Peyer's patch (tissue), 4 donors: ENCODE data around the gene HNRNPR. TPM values are rescaled to one million over a fixed set of nuclear protein-coding genes. Genes with fewer than 3 reads are reported as not detected.

ENCODE experiments used
- DNase-seq, 3 donors: peaks; one replicate each; pipeline ENCODE4 v3.0.0-alpha.2; 2017 to 2019
- H3K27ac ChIP-seq, 4 donors: fragments of 200-600 bp; sonication (generic); one replicate each; pipeline ENCODE4 v1.5.1; 2016 to 2019
- H3K27me3 ChIP-seq, 2 donors: fragments of 200-600 bp; sonication (generic); one replicate each; pipeline ENCODE4 v1.5.1; 2019
- H3K36me3 ChIP-seq, 3 donors: fragments of 200-600 bp; sonication (generic); one replicate each; pipeline ENCODE4 v1.5.1; 2016 to 2019
- H3K4me1 ChIP-seq, 4 donors: fragments of 200-600 bp; sonication (generic); one replicate each; pipeline ENCODE4 v1.5.1; 2016 to 2019
- H3K4me3 ChIP-seq, 4 donors: fragments of 200-600 bp; sonication (generic); 1 replicate in 3 of 4; 2 replicates in 1 of 4; pipeline ENCODE4 v1.5.1; 2016 to 2019; ENCODE audit warnings: mild to moderate bottlenecking in 1 of 4
- H3K9me3 ChIP-seq, 4 donors: fragments of 200-600 bp; sonication (generic); one replicate each; pipeline ENCODE4 v1.5.1; 2016 to 2019; ENCODE audit warnings: mild to moderate bottlenecking in 1 of 4
- POLR2A ChIP-seq, 2 donors: fragments of 450-650 bp; IDR thresholded peaks; one replicate each; pipeline ENCODE4 v1.5.1; 2017; ENCODE audit warnings: antibody characterized with exemption in 2 of 2, mild to moderate bottlenecking in 2 of 2, moderate library complexity in 2 of 2
- total RNA-seq, 4 donors: library from RNA; depleted of rRNA; stranded (reverse); fragments of >200 nt; gene quantifications; one replicate each; pipeline ENCODE4 v1.1.0, GENCODE V29; 2016
- TF ChIP-seq, protein P1 (sequence below), 6 experiments: fragments of 450-650 bp in 4 of 6; fragments of 200-600 bp in 2 of 6; sonication (generic) in 1 of 6; IDR thresholded peaks; one replicate each; pipeline ENCODE4 v1.5.1; 2017 to 2019; ENCODE audit warnings: antibody characterized with exemption in 6 of 6, mild to moderate bottlenecking in 3 of 6, moderate library complexity in 1 of 6

The HNRNPR gene
- total RNA-seq, 4 donors from 2014 or later, result 39.4 to 122 (median 54.8) TPM

DNA sequence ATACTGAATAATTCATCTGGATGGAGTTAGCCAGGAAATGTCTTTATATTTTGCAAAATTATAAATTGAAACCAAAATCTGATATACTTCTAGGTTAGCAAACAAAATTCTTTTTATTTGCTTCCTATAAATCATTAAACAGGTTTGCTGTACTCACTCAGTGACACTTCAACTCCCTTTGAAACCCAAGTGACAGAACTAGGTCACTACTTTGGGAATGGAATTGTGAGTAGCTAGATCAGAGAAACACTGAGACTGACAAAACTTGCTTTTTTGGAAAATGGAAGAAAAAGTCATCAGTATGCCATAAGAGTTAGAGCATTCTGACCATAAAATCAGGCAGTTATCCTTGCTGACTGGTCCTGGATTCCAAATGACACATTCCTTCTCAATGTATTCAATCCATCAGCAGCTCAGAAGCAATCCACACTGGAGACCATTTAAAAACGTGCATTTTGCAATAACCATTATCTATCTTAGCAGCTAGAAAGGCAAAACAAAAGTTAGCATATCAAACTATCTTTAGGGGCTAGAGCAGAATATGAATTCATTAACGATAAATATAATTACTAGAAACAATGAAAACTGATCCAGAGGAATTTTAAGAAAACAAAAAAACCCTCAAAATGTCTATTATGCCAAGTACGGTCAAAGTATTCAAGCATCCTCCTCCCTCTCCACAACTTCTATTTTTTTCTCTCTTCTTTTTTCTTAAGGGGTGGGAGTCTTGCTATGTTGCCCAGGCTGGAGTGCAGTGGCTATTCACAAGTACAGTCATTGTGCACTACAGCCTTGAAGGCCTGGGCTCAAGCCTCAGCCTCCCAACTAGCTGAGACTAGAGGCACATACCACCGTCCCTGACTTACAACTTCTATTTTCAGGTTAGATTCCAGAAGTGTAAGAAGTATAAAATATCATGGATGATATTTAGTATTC is 60.1 kb downstream of the HNRNPR start:
- peaks cover 0 to 15% (median 0%) of the 10 kb centered on the region in 3 donors for H3K36me3 ChIP-seq
- H3K4me1 ChIP-seq, result no peaks in the 10 kb centered on the region
- H3K27me3 ChIP-seq, result no peaks in the 10 kb centered on the region
- DNase-seq, result no peak
- H3K9me3 ChIP-seq, result no peaks in the 10 kb centered on the region
- H3K4me3 ChIP-seq, result no peak overlapping the region
- TF ChIP-seq POLR2A (IDR thresholded peaks at IDR 0.05), result no peak
- TF ChIP-seq, protein P1, sequence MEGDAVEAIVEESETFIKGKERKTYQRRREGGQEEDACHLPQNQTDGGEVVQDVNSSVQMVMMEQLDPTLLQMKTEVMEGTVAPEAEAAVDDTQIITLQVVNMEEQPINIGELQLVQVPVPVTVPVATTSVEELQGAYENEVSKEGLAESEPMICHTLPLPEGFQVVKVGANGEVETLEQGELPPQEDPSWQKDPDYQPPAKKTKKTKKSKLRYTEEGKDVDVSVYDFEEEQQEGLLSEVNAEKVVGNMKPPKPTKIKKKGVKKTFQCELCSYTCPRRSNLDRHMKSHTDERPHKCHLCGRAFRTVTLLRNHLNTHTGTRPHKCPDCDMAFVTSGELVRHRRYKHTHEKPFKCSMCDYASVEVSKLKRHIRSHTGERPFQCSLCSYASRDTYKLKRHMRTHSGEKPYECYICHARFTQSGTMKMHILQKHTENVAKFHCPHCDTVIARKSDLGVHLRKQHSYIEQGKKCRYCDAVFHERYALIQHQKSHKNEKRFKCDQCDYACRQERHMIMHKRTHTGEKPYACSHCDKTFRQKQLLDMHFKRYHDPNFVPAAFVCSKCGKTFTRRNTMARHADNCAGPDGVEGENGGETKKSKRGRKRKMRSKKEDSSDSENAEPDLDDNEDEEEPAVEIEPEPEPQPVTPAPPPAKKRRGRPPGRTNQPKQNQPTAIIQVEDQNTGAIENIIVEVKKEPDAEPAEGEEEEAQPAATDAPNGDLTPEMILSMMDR (IDR thresholded peaks at IDR 0.05), result no peak
- H3K27ac ChIP-seq, result no peak overlapping the region

DNA sequence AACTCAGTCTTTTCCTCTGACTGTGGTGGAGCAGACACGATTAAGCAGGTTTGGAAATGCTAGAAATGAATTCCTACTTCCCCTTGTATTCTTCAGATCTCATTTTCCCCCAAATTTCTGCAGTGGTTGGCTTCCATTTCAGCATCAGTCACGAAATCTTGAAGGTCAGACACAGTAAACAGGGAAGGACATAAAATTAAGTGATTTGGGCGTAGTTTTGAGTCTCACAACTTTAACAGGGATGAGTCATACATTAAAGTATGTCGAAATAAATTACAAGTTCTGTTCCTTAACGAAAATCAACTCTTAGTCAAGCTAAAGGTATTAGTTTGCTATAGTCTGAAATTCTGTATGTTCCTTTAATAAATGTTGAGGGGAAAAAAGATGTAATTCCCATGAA is 61.1 kb downstream of the HNRNPR start:
- Histone ChIP-seq H3K4me1 (no peaks in the 10 kb centered on the region), H3K36me3 (peaks cover 0 to 15% (median 0%) of the 10 kb centered on the region in 3 donors), H3K9me3 (no peaks in the 10 kb centered on the region), H3K27ac (no peak overlapping the region), H3K27me3 (no peaks in the 10 kb centered on the region), H3K4me3 (no peak overlapping the region)
- no peak for TF ChIP-seq POLR2A (IDR thresholded peaks at IDR 0.05)
- TF ChIP-seq, protein P1 (IDR thresholded peaks at IDR 0.05), result no peak
- DNase-seq, result no peak

DNA sequence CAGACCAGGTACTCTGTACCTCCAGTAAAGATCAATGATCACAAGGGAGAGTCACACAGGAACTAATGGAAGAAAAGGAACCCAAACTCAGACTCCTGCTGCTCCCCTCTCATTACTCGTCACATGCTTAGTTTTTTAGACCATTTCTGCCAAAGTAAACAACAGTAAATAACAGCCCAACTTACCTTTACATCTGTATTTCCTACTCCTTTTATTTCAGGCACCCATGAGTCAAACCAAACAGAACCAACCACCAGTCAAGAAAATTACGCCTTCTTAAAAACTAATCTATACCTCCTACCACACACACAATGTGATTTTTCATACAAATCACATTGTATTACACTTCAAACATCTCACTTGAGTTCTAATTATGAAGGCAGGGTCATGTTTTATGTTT is 65.4 kb downstream of the HNRNPR start:
- no peaks in the 10 kb centered on the region for H3K4me1 ChIP-seq
- no peak for DNase-seq
- no peak overlapping the region for H3K4me3 ChIP-seq
- no peaks in the 10 kb centered on the region for H3K27me3 ChIP-seq
- TF ChIP-seq, protein P1 (IDR thresholded peaks at IDR 0.05), result no peak
- TF ChIP-seq POLR2A (IDR thresholded peaks at IDR 0.05), result no peak
- H3K9me3 ChIP-seq, result no peaks in the 10 kb centered on the region
- no peak overlapping the region for H3K27ac ChIP-seq
- H3K36me3 ChIP-seq, result peaks cover 0 to 15% (median 0%) of the 10 kb centered on the region in 3 donors

DNA sequence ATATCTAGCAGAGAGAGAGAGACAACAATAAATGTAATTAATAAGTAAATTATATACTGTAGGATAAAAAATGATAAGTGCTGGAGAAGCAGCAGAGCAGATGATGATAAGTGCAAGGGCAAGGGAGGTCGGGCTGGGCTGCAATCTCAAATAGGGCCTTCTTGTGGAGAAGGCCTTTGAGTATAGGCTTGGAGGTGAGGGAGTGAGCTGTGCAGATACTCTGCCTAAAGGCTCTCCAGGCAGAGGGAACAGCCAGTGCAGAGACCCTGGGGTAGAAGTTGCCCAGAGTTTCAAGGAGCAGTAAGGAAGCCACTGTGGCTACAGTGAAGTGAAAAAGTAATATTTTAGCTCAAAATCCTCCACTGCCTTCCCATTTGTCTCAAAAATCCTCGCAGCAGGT is 67.6 kb downstream of the HNRNPR start:
- H3K36me3 ChIP-seq, result peaks cover 0 to 3% (median 0%) of the 10 kb centered on the region in 3 donors

DNA sequence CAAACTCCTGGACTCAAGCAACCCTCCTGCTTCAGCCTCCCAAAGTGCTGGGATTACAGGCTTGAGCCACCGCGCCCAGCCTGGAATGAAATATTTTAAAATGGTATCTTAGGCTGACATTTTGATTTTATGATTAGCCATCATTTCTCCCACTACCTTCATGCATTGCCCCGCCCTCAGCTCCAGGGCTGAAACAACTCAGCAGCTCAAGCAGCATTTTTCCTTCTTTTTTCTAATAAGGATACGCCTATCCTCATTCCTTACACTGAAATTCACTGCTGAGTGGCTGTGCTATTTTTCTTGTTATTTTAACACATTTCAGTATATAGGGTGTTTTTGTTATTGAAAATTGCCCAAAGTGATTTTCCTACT is 70.0 kb downstream of the HNRNPR start:
- no peaks in the 10 kb centered on the region for H3K36me3 ChIP-seq
- no peaks in the 10 kb centered on the region for H3K9me3 ChIP-seq
- H3K27me3 ChIP-seq, result no peaks in the 10 kb centered on the region
- TF ChIP-seq, protein P1 (IDR thresholded peaks at IDR 0.05), result no peak
- no peak for TF ChIP-seq POLR2A (IDR thresholded peaks at IDR 0.05)
- no peak for DNase-seq
- H3K4me3 ChIP-seq, result no peak overlapping the region
- H3K4me1 ChIP-seq, result no peaks in the 10 kb centered on the region
- H3K27ac ChIP-seq, result no peak overlapping the region

More for the DNA sequence above, 67.6 kb downstream of the HNRNPR start:
- Histone ChIP-seq H3K27me3 (no peaks in the 10 kb centered on the region), H3K4me1 (no peaks in the 10 kb centered on the region), H3K9me3 (no peaks in the 10 kb centered on the region), H3K27ac (no peak overlapping the region), H3K4me3 (no peak overlapping the region)
- TF ChIP-seq, protein P1 (IDR thresholded peaks at IDR 0.05), result no peak
- TF ChIP-seq POLR2A (IDR thresholded peaks at IDR 0.05), result no peak
- no peak for DNase-seq
